Activated B cell treated with CpG ODN at 0.5 μM for 24 hours (primary cell): Measurements from ENCODE around the gene PDE3A. TPM values are rescaled to one million over a fixed set of nuclear protein-coding genes. Genes with fewer than 3 reads are reported as not detected.

Experiments
- ATAC-seq: fragments of 200-7000 bp; cut with Tn5 transposase; one replicate; pipeline ENCODE4 v1.10.0; 2021; ENCODE audit warnings: low read depth, mild to moderate bottlenecking, moderate library complexity
- CTCF ChIA-PET: fragments of 350-600 bp; sonication (Branson Sonifier 250); formaldehyde crosslinking; loops from one replicate; lab custom pipeline; 2021; ENCODE audit warnings: antibody characterized with exemption; lab: Charles Lee
- POLR2A ChIA-PET: fragments of 350-600 bp; sonication (Branson Sonifier 250); formaldehyde crosslinking; loops from one replicate; lab custom pipeline; 2021; ENCODE audit warnings: antibody characterized with exemption; lab: Charles Lee
- DNase-seq: peaks from one replicate; pipeline ENCODE4 v3.0.0; 2022
- H3K27ac Mint-ChIP-seq: one replicate; pipeline ENCODE4 v1.8.0; 2020; ENCODE audit warnings: mixed read lengths
- H3K27me3 Mint-ChIP-seq: one replicate; pipeline ENCODE4 v1.8.0; 2021; ENCODE audit warnings: mixed read lengths
- H3K36me3 Mint-ChIP-seq: one replicate; pipeline ENCODE4 v1.8.0; 2021; ENCODE audit warnings: low read depth, mixed read lengths
- H3K4me1 Mint-ChIP-seq: one replicate; pipeline ENCODE4 v1.8.0; 2021; ENCODE audit warnings: mixed read lengths
- H3K4me3 Mint-ChIP-seq: one replicate; pipeline ENCODE4 v1.8.0; 2020; ENCODE audit warnings: mild to moderate bottlenecking, mixed read lengths
- H3K9me3 Mint-ChIP-seq: one replicate; pipeline ENCODE4 v1.8.0; 2020; ENCODE audit warnings: mixed read lengths
- intact Hi-C: fragments of 100-400 bp; cut with micrococcal nuclease; formaldehyde crosslinking; loops from one replicate; pipeline ENCODE4 v1.15.1; 2024
- total RNA-seq: library from RNA; stranded (reverse); gene quantifications from 2 replicates; pipeline ENCODE4 v1.2.3, GENCODE V29; 2022
- TF ChIP-seq, protein P1 (sequence below): fragments of 200-600 bp; IDR thresholded peaks from one replicate; pipeline ENCODE4 v1.8.0; 2022; ENCODE audit warnings: antibody characterized with exemption, mild to moderate bottlenecking

The PDE3A gene
- total RNA-seq, 1 donor from 2014 or later, result not detected

DNA sequence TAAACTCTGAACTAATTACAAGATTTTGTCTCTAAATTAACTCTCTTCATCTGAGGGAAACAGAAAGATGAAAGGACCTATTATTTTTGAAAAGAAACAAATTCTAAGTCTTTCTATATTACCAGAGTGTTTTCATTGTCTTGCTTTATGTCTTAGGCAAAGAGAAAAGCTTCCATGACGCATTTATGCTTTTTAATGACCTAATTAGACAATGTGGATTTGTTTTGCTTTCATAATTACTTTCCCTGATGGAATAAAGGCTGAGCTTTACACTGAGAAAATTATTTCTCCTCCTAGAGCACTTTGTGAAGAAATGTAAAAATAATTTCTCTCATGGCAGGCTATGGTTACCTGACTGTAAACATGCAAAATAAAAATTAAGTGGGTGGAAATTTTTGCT is 188.8 kb downstream of the PDE3A start:
- ChIA-PET POLR2A (no interaction called here), CTCF (no interaction called here)
- Mint-ChIP-seq H3K4me1 (no peaks in the 10 kb centered on the region), H3K36me3 (no peaks in the 10 kb centered on the region), H3K27me3 (no peaks in the 10 kb centered on the region), H3K27ac (no peak overlapping the region), H3K4me3 (no peak overlapping the region), H3K9me3 (peaks cover 2% of the 10 kb centered on the region)
- TF ChIP-seq, protein P1, sequence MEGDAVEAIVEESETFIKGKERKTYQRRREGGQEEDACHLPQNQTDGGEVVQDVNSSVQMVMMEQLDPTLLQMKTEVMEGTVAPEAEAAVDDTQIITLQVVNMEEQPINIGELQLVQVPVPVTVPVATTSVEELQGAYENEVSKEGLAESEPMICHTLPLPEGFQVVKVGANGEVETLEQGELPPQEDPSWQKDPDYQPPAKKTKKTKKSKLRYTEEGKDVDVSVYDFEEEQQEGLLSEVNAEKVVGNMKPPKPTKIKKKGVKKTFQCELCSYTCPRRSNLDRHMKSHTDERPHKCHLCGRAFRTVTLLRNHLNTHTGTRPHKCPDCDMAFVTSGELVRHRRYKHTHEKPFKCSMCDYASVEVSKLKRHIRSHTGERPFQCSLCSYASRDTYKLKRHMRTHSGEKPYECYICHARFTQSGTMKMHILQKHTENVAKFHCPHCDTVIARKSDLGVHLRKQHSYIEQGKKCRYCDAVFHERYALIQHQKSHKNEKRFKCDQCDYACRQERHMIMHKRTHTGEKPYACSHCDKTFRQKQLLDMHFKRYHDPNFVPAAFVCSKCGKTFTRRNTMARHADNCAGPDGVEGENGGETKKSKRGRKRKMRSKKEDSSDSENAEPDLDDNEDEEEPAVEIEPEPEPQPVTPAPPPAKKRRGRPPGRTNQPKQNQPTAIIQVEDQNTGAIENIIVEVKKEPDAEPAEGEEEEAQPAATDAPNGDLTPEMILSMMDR, result no peak
- no peak for ATAC-seq
- no peak for DNase-seq
- intact Hi-C loops, result no loop called here

DNA sequence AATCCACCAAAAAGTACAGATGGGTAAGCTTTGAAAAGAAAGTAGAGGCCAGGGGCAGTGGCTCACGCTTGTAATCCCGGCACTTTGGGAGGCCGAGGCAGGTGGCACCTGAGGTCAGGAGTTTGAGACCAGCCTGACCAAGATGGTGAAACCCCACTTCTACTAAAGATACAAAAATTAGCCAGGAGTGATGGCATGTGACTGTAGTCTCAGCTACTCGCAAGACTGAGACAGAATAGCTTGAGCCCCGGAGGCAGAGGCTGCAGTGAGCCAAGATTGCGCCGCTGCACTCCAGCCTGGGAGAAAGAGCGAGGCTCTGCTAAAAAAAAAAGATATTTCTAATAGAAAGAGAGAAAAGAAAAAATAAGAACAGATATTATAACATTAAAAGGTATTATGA is 192.6 kb downstream of the PDE3A start:
- no peak overlapping the region for H3K27ac Mint-ChIP-seq
- POLR2A ChIA-PET, result no interaction called here
- H3K36me3 Mint-ChIP-seq, result no peaks in the 10 kb centered on the region
- DNase-seq (no peak), ATAC-seq (no peak)
- CTCF ChIA-PET, result no interaction called here
- H3K4me3 Mint-ChIP-seq, result no peak overlapping the region
- H3K4me1 Mint-ChIP-seq, result no peaks in the 10 kb centered on the region
- no peaks in the 10 kb centered on the region for H3K27me3 Mint-ChIP-seq
- TF ChIP-seq, protein P1, result no peak
- peaks cover 2% of the 10 kb centered on the region for H3K9me3 Mint-ChIP-seq
- intact Hi-C loops, result no loop called here

DNA sequence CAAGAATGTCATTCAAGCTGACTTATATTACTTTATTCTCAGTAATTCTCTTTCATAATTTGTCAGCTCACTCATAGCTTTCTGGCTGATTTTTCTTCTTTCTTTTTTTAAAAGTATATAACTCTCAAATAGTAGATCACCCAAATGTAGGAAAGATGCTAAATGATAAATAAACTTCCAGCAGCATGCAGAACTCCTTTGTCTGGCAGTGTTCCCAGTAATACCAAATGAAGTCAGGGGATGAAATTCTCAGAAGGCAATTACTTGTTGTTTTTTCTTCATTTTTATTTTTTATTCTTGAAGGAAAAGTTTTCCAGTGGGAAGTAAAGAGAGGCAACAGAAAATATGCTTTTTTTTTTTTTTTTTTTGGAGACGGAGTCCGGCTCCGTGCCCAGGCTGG is 193.5 kb downstream of the PDE3A start:
- Mint-ChIP-seq H3K4me3 (no peak overlapping the region), H3K9me3 (peaks cover 2% of the 10 kb centered on the region), H3K36me3 (no peaks in the 10 kb centered on the region), H3K27me3 (no peaks in the 10 kb centered on the region), H3K27ac (no peak overlapping the region), H3K4me1 (no peaks in the 10 kb centered on the region)
- ChIA-PET POLR2A (no interaction called here), CTCF (no interaction called here)
- ATAC-seq, result no peak
- DNase-seq, result no peak
- TF ChIP-seq, protein P1, result no peak
- intact Hi-C loops, result no loop called here

DNA sequence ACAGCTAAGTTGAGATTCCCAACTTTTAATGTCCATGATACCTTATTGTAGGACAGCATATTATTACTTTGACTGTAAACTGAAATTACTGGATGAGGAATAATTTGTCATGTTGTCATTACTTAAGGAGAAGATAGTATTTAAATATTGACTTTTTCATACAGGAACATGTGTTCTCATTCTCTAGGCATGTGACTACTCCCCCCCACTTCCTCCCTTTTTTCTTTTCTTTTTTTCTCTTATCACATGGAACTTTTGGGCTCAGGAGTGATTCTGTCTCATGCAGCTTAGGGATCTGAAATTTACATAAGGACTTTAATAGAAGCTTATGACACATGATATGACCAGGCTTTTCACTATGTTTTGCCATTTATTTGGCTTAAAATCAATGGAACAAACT is 199.1 kb downstream of the PDE3A start:
- no peak overlapping the region for H3K4me3 Mint-ChIP-seq
- intact Hi-C loops, result no loop called here
- ATAC-seq (no peak), DNase-seq (no peak)
- H3K27ac Mint-ChIP-seq, result no peak overlapping the region
- no peaks in the 10 kb centered on the region for H3K4me1 Mint-ChIP-seq
- ChIA-PET POLR2A (no interaction called here), CTCF (no interaction called here)
- no peaks in the 10 kb centered on the region for H3K36me3 Mint-ChIP-seq
- TF ChIP-seq, protein P1, result no peak
- peaks cover 2% of the 10 kb centered on the region for H3K9me3 Mint-ChIP-seq
- H3K27me3 Mint-ChIP-seq, result no peaks in the 10 kb centered on the region

DNA sequence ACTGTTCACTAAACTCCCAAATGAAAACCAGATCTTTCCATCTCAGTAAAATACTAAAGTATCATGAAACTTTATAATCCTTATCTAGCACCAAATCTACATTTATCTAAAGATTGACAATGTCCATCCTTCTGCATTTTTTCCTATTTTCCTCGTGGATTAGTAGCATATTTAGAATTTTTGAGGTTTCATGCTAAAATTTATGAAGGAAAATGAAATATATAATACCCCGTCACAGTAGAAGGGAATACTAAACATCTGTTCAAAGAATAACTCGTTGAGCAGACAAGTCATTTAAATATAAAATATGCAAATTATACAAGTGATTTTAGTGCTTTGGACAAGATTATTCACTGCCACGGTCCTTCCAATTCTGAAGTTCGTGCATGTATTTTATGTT is 204.1 kb downstream of the PDE3A start:
- intact Hi-C loops, result no loop called here
- no peaks in the 10 kb centered on the region for H3K36me3 Mint-ChIP-seq
- no peaks in the 10 kb centered on the region for H3K9me3 Mint-ChIP-seq
- CTCF ChIA-PET, result no interaction called here
- H3K4me3 Mint-ChIP-seq, result no peak overlapping the region
- TF ChIP-seq, protein P1, result no peak
- H3K27me3 Mint-ChIP-seq, result no peaks in the 10 kb centered on the region
- no peak overlapping the region for H3K27ac Mint-ChIP-seq
- POLR2A ChIA-PET, result no interaction called here
- ATAC-seq (no peak), DNase-seq (no peak)
- no peaks in the 10 kb centered on the region for H3K4me1 Mint-ChIP-seq
